HepG2 (cell line): Measurements from ENCODE around the gene HSDL2. TPM values are rescaled to one million over a fixed set of nuclear protein-coding genes. Genes with fewer than 3 reads are reported as not detected.

Experiments used
- CBX5 ChIP-seq: sonication (generic); formaldehyde crosslinking; IDR thresholded peaks from 2 replicates; pipeline ENCODE4 v1.4.0; 2020; ENCODE audit warnings: missing genetic modification reagents, borderline replicate concordance
- DZIP1 ChIP-seq: sonication (generic); formaldehyde crosslinking; IDR thresholded peaks from 2 replicates; pipeline ENCODE4 v1.5.0; 2020; ENCODE audit warnings: mild to moderate bottlenecking, missing genetic modification reagents
- ELK4 ChIP-seq: sonication (generic); formaldehyde crosslinking; IDR thresholded peaks from 2 replicates; pipeline ENCODE4 v1.9.0; 2021; ENCODE audit warnings: missing genetic modification reagents, borderline replicate concordance
- HIVEP1 ChIP-seq: sonication (generic); formaldehyde crosslinking; IDR thresholded peaks from 2 replicates; pipeline ENCODE4 v1.4.0; 2020; ENCODE audit warnings: mild to moderate bottlenecking, missing genetic modification reagents
- MED8 ChIP-seq: sonication (generic); formaldehyde crosslinking; IDR thresholded peaks from 2 replicates; pipeline ENCODE4 v1.8.1; 2023; ENCODE audit warnings: mild to moderate bottlenecking, missing genetic modification reagents; ENCODE audit not compliant: insufficient replicate concordance
- YEATS4 ChIP-seq: sonication (generic); formaldehyde crosslinking; IDR thresholded peaks from 2 replicates; pipeline ENCODE4 v1.4.0; 2020; ENCODE audit warnings: missing genetic modification reagents, borderline replicate concordance
- ZBTB40 ChIP-seq, 2 experiments: fragments of 450-650 bp in 1 of 2; sonication (generic) in 1 of 2; formaldehyde crosslinking in 1 of 2; IDR thresholded peaks; 2 replicates each; pipeline versions ENCODE4 v1.6.1 to v1.8.0; 2016 to 2022; ENCODE audit warnings: antibody characterized with exemption in 1 of 2, mild to moderate bottlenecking in 1 of 2, missing genetic modification reagents in 1 of 2
- ZNF501 ChIP-seq: sonication (generic); formaldehyde crosslinking; IDR thresholded peaks from 2 replicates; pipeline ENCODE4 v1.5.1; 2020; ENCODE audit warnings: mild to moderate bottlenecking, moderate library complexity, missing genetic modification reagents
- ZNF556 ChIP-seq: sonication (generic); formaldehyde crosslinking; IDR thresholded peaks from 2 replicates; pipeline ENCODE4 v1.4.0; 2020; ENCODE audit warnings: mild to moderate bottlenecking, missing genetic modification reagents, borderline replicate concordance
- ZNF713 ChIP-seq: sonication (generic); formaldehyde crosslinking; IDR thresholded peaks from 2 replicates; pipeline ENCODE4 v1.4.0; 2020; ENCODE audit warnings: mild to moderate bottlenecking, missing genetic modification reagents
- ZNF747 ChIP-seq: sonication (generic); formaldehyde crosslinking; IDR thresholded peaks from 2 replicates; pipeline ENCODE4 v1.8.1; 2023; ENCODE audit warnings: missing genetic modification reagents, mild to moderate bottlenecking, borderline replicate concordance
- ZNF761 ChIP-seq: sonication (generic); formaldehyde crosslinking; conservative IDR thresholded peaks from 2 replicates; pipeline ENCODE4 v1.4.0; 2020; ENCODE audit warnings: mild to moderate bottlenecking, missing genetic modification reagents
- ZNF816 ChIP-seq: sonication (generic); formaldehyde crosslinking; IDR thresholded peaks from 2 replicates; pipeline ENCODE4 v1.8.0; 2022; ENCODE audit warnings: missing genetic modification reagents, mild to moderate bottlenecking, borderline replicate concordance
- polyA plus RNA-seq, 8 experiments: library from polyadenylated mRNA; depleted of rRNA in 3 of 8; stranded (reverse) in 7 of 8; unstranded in 1 of 8; fragments of >200 nt; fragmentation: Illumina TruSeq in 4 of 8; extraction: Trizol in 4 of 8; gene quantifications; 2 replicates each; pipeline versions ENCODE4 v1.2.1 to v1.2.3, GENCODE V29; 2011 to 2016; ENCODE audit warnings: low read depth in 4 of 8, missing spikeins in 1 of 8, mixed read lengths in 1 of 8; ENCODE audit not compliant: insufficient read depth in 1 of 8
- total RNA-seq, 5 experiments: library from RNA; depleted of rRNA; stranded (reverse); fragments of >200 nt; fragmentation: Illumina TruSeq; extraction: Trizol; gene quantifications; 2 replicates each; pipeline ENCODE4 v1.2.3, GENCODE V29; 2016; ENCODE audit warnings: low read depth in 1 of 5
- TF ChIP-seq, protein P1 (sequence below): IDR thresholded peaks from 2 replicates; pipeline ENCODE4 v1.6.1; 2016; ENCODE audit warnings: control low read depth

HSDL2 gene
- total and polyA plus RNA-seq, 2 of the 13 experiments (the other 11 are each of a cell fraction or from before 2014, with no cell fraction given) = 55.3 to 80.2 TPM

DNA sequence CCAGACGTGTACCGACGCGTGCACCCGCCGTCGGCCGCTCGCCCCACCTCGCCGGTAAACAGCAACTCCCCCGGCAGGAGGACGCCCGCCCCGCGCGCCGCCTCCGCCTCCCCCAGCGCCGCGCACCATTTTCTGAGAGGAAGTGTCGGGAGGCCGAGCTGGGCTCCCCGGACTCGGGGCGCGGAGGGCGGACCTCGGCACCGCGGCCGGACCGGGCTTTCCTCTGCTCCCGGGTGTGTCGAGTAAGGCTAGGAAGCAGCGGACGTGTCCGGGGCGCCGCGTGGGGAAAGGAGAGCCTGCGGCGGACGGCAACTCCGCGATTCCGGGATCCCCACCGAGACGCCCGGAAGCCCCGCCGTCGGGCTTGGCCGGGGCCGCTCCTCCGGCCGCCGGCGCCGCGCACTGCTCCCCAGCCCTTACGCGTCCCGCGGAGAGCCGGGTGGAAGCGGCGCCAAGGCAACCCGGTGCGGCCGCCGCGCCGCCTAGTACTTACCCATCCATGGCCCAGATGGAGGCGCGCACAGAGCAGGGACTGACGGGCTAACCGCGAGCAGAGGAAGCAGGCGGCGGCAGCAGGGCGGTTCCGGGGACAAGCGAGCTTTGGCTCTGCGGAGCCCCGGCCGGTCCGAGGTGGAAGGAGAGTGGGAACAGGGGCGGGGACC, 46.8 kb upstream of the HSDL2 start, which contains the start of gene PTBP3 (continued):
- TF ChIP-seq ZNF501 (CRISPR knock-in tag) (peak; percentile 77; the same call in 1 of the 2 replicates), ZNF761 (CRISPR knock-in tag) (0 out of 2 replicates have a peak, but pooled peaks have one; percentile 62), ZNF747 (CRISPR knock-in tag) (no peak; the same call in 1 of the 2 replicates), ZBTB40 (IDR thresholded peaks at IDR 0.05) (no peak), ZBTB40 (CRISPR knock-in tag; IDR thresholded peaks at IDR 0.05) (peak; percentile 65; the same call in 1 of the 2 replicates), MED8 (no peak), DZIP1 (CRISPR knock-in tag) (no peak; the same call in 1 of the 2 replicates), ZNF713 (no peak), YEATS4 (CRISPR knock-in tag) (peak; percentile 88), ZNF816 (CRISPR knock-in tag) (no peak), HIVEP1 (CRISPR knock-in tag) (no peak), ZNF556 (CRISPR knock-in tag) (peak; percentile 55; the same call in 1 of the 2 replicates), CBX5 (CRISPR knock-in tag) (peak; percentile 7; the same call in 1 of the 2 replicates), ELK4 (CRISPR knock-in tag) (no peak)
- TF ChIP-seq, protein P1, sequence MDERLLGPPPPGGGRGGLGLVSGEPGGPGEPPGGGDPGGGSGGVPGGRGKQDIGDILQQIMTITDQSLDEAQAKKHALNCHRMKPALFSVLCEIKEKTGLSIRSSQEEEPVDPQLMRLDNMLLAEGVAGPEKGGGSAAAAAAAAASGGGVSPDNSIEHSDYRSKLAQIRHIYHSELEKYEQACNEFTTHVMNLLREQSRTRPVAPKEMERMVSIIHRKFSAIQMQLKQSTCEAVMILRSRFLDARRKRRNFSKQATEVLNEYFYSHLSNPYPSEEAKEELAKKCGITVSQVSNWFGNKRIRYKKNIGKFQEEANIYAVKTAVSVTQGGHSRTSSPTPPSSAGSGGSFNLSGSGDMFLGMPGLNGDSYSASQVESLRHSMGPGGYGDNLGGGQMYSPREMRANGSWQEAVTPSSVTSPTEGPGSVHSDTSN (CRISPR knock-in tag) = no peak
